HG03095 (cell line): ENCODE measurements around the gene ZFTA.

Experiments
- ATAC-seq: cut with Tn5 transposase; IDR thresholded peaks from one replicate; pipeline ENCODE4 v1.9.1; 2021; ENCODE audit warnings: moderate library complexity; ENCODE audit not compliant: unreplicated experiment

The ZFTA gene

DNA sequence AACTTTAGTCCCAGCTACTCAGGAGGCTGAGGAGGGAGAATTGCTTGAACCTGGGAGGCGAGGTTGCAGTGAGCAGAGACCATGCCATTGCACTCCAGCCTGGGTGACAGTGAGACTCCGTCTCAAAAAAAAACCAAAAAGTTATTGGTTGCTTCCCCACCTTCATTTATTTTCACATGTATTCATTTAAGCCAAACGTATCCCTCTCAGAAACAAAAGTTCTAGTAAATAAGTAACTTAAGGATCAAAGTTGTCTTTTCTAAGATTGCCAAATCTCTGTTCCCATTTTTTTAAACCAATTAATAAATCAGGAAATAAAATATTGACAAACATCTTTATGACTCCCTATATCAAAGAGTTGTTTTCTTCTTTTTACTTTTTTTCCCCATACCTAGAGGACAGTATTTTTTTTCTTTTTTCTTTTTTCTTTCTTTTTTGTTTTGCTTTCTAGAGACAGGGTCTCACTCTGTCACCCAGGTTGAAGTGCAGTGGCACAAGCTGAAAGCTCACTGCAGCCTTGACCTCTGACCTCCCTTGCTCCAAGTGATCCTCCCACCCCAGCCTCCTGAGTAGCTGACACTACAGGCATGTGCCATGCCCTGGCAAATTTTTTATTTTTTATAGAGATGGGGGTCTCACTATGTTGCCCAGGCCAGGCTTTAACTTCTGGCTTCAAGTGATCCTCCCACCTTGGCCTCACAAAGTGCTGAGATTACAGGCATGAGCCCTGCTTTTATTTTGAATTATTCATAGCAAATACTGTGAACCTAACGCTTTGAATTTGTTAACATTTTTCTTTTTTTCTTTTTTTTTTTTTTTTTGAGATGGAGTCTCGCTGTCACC lies 11.4 kb downstream of the ZFTA start:
- no peak for ATAC-seq

DNA sequence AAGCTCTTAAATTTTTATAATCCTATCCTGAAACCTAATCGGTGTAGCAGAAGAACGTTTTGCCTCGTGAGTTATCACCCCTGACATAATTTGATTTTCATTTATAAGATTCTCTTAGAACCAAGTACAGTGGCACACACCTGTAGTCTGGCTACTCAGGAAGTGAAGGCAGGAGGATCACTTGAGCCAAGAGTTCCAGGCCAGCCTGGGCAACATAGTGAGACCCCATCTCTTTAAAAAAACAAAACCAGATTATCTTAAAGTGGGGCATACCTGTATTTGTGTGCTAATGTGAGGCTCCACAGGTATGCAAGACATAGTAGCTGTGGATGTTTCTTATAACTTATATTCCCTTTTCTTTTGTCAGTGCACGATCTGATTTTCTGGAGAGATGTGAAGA lies 19.0 kb downstream of the ZFTA start:
- no peak for ATAC-seq

DNA sequence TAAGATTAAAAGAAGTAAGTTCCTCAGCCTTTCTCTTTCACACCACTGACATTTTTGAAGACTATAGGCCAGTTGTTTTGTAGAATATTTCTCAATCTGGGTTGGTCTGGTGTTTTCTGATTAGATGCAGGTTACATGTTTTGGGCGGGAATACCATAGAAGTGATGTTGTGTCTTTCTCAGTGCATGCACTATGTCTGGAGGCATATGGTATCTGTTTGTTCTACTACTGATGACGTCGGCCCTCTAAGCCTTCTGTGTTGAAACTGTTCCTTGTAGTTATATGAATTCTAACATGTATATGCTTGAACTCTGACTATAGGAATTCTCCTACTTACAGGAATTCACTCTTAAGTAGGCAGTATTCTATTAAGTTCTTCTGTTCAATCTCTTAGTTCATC lies 21.6 kb downstream of the ZFTA start:
- no peak for ATAC-seq

GRCh38 chr11:63745304-63746170 lies 23.0 kb downstream of the ZFTA start:
- no peak for ATAC-seq

- no peak for ATAC-seq
Measured at GRCh38 chr11:63738720-63739360, 29.7 kb downstream of the ZFTA start.

DNA sequence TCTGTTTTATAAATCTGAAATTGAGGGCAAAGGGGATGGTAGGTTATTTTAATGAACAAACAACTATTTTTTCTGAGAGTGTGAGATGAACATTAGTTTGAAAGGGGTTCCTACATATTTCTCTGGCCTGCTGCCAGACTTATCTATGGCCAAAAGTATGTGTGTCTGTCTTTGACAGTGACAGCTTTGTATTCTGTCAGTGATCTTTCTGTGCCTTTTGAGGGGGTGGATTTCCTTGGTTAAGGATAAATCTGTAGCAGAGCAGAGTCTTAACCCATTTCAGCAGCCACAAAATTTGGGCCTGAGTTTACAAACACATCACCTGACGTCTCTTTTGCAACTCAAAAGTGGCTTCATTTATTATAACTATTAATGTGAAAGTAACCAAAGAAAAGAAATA lies 30.9 kb downstream of the ZFTA start:
- no peak for ATAC-seq

DNA sequence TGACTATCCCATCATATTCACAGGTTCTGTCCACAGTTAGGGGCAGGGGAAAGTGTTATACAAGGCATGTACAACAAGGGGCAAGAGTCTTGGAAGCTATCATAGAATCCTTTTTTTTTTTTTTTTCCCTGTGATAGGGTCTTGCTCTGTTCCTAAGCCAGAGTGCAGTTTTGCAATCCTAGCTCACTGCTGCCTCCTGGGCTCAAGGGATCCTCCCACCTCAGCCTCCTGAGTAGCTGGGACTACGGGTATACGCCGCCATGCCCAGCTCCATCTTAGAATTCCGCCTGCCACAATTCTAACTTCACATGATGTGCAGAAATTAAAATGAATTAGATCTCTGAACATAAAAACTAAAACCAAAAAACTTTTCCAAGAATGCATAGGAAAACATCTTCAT lies 31.7 kb downstream of the ZFTA start:
- no peak for ATAC-seq

DNA sequence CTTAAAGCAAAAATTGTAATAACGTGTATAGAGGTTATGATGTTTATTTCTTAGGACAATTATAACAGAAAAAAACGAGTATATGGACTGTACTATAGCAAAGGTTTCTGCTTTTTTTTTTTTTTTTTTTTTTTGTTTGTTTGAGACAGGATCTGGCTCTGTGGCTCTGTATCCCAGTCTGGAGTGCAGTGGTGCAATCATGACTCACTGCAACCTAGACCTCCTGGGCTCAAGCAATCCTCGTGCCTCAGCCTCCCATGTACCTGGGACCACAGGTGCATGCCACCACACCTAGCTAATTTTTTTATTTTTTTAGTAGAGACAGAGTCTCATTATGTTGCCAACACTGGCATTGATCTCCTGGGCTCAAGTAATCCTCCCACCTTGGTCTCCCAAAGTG lies 39.2 kb downstream of the ZFTA start:
- no peak for ATAC-seq

DNA sequence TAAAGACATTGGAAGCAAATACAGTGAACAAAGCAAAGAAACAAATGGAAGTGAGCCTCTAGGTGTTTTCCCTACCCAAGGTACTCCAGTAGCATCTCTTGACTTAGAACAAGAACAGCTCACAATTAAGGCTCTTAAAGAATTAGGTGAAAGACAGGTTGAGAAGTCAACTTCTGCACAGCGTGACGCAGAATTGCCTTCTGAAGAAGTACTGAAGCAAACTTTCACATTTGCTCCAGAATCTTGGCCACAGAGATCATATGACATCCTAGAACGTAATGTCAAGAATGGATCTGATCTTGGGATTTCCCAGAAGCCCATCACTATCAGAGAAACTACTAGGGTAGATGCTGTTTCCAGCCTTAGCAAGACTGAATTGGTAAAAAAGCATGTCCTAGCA lies 48.0 kb downstream of the ZFTA start:
- no peak for ATAC-seq

DNA sequence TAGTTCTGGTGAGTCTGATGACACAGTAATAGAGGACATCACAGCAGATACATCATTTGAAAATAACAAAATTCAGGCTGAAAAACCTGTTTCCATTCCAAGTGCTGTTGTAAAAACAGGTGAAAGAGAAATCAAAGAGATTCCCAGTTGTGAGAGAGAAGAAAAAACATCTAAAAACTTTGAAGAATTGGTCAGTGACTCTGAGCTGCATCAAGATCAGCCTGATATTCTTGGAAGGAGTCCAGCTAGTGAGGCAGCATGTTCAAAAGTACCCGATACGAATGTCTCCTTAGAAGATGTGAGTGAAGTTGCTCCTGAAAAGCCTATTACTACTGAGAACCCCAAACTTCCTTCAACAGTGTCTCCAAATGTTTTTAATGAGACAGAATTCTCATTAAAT lies 48.6 kb downstream of the ZFTA start:
- no peak for ATAC-seq

GRCh38 chr11:63719001-63719400 lies 49.6 kb downstream of the ZFTA start:
- no peak for ATAC-seq
